Osteocyte (in vitro differentiated cells): ENCODE results near the gene PAK5. TPM values are rescaled to one million over a fixed set of nuclear protein-coding genes. Genes with fewer than 3 reads are reported as not detected.

Experiments used
- DNase-seq: peaks from one replicate; pipeline ENCODE4 v3.0.0; 2021; ENCODE audit warnings: mixed read lengths; ENCODE audit not compliant: unreplicated experiment; ENCODE audit errors: extremely low spot score
- H3K27ac Mint-ChIP-seq: one replicate; pipeline ENCODE4 v1.8.0; 2021; ENCODE audit warnings: mild to moderate bottlenecking, mixed read lengths; ENCODE audit not compliant: unreplicated experiment
- H3K27me3 Mint-ChIP-seq: one replicate; pipeline ENCODE4 v1.8.0; 2021; ENCODE audit warnings: mixed read lengths; ENCODE audit not compliant: unreplicated experiment
- H3K36me3 Mint-ChIP-seq: one replicate; pipeline ENCODE4 v1.8.0; 2021; ENCODE audit warnings: mixed read lengths; ENCODE audit not compliant: unreplicated experiment
- H3K4me1 Mint-ChIP-seq: one replicate; pipeline ENCODE4 v1.8.0; 2021; ENCODE audit warnings: mixed read lengths; ENCODE audit not compliant: unreplicated experiment
- H3K4me3 Mint-ChIP-seq: one replicate; pipeline ENCODE4 v1.8.0; 2021; ENCODE audit warnings: mild to moderate bottlenecking, moderate library complexity, mixed read lengths; ENCODE audit not compliant: unreplicated experiment
- H3K9me3 Mint-ChIP-seq: one replicate; pipeline ENCODE4 v1.8.0; 2021; ENCODE audit warnings: mixed read lengths; ENCODE audit not compliant: unreplicated experiment
- total RNA-seq: library from RNA; stranded (reverse); gene quantifications from 2 replicates; pipeline ENCODE4 v1.2.1, GENCODE V29; 2021
- TF ChIP-seq, protein P1 (sequence below): fragments of 200-600 bp; sonication (generic); IDR thresholded peaks from 2 replicates; pipeline ENCODE4 v1.5.0; 2021; ENCODE audit warnings: antibody characterized with exemption, mild to moderate bottlenecking, moderate library complexity

The PAK5 gene
- total RNA-seq, 1 donor from 2014 or later = not detected

- peaks cover 3% of the 10 kb centered on the region for H3K9me3 Mint-ChIP-seq
These were observed 98.4 kb downstream of the PAK5 start for GRCh38 chr20:9740486-9740885.

DNA sequence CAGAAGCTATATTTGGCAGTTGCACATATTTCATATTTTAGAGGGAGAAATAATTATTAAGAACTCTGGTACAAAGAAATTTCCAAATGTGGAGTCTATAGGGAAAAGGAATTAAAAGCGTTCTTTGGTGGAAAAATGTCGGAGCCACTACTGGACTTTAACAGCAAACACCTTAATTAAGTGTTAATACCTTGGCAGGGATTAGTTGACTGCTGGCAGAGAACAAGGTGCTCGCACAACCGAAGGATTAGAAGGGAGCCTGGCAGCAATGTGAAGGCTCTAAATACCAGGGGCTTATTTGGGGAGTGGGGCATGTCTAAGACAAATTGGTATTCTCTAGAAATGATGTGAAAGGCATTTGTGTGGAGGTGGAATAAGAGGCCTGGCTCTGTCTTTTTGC lies 98.9 kb downstream of the PAK5 start:
- no peaks in the 10 kb centered on the region for H3K4me1 Mint-ChIP-seq

More at GRCh38 chr20:9740486-9740885, 98.4 kb downstream of the PAK5 start:
- TF ChIP-seq, protein P1, sequence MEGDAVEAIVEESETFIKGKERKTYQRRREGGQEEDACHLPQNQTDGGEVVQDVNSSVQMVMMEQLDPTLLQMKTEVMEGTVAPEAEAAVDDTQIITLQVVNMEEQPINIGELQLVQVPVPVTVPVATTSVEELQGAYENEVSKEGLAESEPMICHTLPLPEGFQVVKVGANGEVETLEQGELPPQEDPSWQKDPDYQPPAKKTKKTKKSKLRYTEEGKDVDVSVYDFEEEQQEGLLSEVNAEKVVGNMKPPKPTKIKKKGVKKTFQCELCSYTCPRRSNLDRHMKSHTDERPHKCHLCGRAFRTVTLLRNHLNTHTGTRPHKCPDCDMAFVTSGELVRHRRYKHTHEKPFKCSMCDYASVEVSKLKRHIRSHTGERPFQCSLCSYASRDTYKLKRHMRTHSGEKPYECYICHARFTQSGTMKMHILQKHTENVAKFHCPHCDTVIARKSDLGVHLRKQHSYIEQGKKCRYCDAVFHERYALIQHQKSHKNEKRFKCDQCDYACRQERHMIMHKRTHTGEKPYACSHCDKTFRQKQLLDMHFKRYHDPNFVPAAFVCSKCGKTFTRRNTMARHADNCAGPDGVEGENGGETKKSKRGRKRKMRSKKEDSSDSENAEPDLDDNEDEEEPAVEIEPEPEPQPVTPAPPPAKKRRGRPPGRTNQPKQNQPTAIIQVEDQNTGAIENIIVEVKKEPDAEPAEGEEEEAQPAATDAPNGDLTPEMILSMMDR = no peak
- DNase-seq = no peak
- no peaks in the 10 kb centered on the region for H3K27me3 Mint-ChIP-seq
- H3K4me1 Mint-ChIP-seq = no peaks in the 10 kb centered on the region
- no peak overlapping the region for H3K27ac Mint-ChIP-seq
- no peak overlapping the region for H3K4me3 Mint-ChIP-seq
- no peaks in the 10 kb centered on the region for H3K36me3 Mint-ChIP-seq

DNA sequence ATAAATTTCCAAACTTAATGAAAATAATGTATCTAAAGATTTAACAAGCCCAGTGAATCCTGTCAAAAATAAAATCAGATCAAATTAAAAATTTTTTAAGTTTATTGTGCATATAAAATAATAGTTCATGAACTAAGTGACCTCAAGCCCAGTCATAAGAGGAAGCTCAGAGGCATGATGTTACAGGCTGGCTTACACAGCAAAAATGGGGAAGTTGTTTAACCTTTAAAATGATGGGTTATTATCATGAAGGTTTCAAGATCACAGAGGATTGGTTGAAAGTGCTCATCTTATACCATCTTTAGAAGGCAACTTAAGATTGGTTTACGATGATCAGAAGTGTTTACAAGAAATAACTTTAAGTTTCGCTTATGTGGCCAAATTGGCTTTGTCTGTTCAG lies 102.5 kb downstream of the PAK5 start:
- H3K27ac Mint-ChIP-seq = no peak overlapping the region
- no peak overlapping the region for H3K4me3 Mint-ChIP-seq
- H3K36me3 Mint-ChIP-seq = no peaks in the 10 kb centered on the region
- DNase-seq = no peak
- TF ChIP-seq, protein P1 = no peak
- no peaks in the 10 kb centered on the region for H3K27me3 Mint-ChIP-seq
- H3K4me1 Mint-ChIP-seq = no peaks in the 10 kb centered on the region
- no peaks in the 10 kb centered on the region for H3K9me3 Mint-ChIP-seq

More for the DNA sequence above, 98.9 kb downstream of the PAK5 start:
- H3K9me3 Mint-ChIP-seq = peaks cover 3% of the 10 kb centered on the region
- H3K4me3 Mint-ChIP-seq = no peak overlapping the region
- no peak for DNase-seq
- no peak overlapping the region for H3K27ac Mint-ChIP-seq
- no peaks in the 10 kb centered on the region for H3K36me3 Mint-ChIP-seq
- H3K27me3 Mint-ChIP-seq = no peaks in the 10 kb centered on the region
- TF ChIP-seq, protein P1 = no peak

DNA sequence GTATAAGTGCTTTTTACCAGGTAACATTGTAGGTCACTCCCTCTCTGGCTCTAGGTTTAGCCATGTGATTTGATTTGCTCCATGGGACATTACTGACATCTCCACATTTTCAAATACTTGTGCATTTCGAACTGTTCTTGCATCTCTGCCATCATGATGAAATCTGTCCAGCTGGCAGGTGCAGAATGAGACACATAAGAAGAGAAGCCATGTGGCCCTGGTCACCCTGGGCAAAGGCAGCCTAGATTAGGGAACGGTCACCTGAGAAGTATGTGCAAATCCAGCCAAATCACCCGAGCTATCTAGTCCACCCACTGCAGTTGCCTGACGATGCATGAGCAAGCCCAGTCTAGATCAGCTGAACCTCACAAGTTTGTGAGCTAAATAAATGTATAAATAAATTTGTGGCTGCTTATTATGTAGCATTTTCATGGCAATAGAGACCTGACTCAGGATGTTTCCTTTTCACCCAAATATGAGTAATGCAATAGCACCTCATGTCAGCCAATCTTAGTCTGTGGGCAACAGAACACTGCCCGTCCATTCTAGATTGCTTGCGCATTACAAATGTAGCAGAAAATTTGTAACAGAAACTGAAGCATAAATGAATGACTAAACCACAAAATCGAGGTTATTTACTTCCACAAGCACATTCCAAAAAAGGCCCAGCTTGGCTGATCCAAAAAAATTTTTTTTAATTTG lies 115.2 kb downstream of the PAK5 start:
- no peaks in the 10 kb centered on the region for H3K4me1 Mint-ChIP-seq
- TF ChIP-seq, protein P1 = no peak
- H3K27ac Mint-ChIP-seq = no peak overlapping the region
- DNase-seq = no peak
- H3K4me3 Mint-ChIP-seq = no peak overlapping the region
- H3K9me3 Mint-ChIP-seq = no peaks in the 10 kb centered on the region
- H3K36me3 Mint-ChIP-seq = no peaks in the 10 kb centered on the region
- no peaks in the 10 kb centered on the region for H3K27me3 Mint-ChIP-seq

DNA sequence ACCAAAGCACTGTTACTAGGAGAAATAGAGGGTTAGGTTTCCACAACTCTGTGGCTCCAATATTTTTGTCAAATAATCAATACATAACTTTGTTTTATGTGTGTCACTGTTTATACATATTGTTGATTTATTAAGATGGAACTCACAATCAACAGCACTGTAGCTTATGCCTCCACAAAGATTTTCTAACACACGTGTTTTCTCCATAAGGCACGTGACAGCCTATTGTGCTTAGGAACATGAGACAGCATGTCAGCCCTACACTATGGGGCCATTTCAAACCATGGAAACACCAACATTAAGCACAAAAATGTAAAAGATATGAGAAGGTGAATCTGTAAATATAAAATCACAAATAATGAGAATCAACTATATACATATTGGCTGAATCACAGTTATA lies 127.0 kb downstream of the PAK5 start:
- no peaks in the 10 kb centered on the region for H3K36me3 Mint-ChIP-seq

More for the DNA sequence above, 127.0 kb downstream of the PAK5 start:
- H3K27me3 Mint-ChIP-seq = peaks cover 3% of the 10 kb centered on the region
- no peaks in the 10 kb centered on the region for H3K9me3 Mint-ChIP-seq
- no peak for DNase-seq
- TF ChIP-seq, protein P1 = no peak
- no peak overlapping the region for H3K27ac Mint-ChIP-seq
- no peak overlapping the region for H3K4me3 Mint-ChIP-seq
- no peaks in the 10 kb centered on the region for H3K4me1 Mint-ChIP-seq
